Peyer's patch (tissue), 4 donors: ENCODE measurements around the gene VEGFA. TPM values are rescaled to one million over a fixed set of nuclear protein-coding genes. Genes with fewer than 3 reads are reported as not detected.

Experiments
- DNase-seq, 3 donors: peaks; one replicate each; pipeline ENCODE4 v3.0.0-alpha.2; 2017 to 2019
- H3K27ac ChIP-seq, 4 donors: fragments of 200-600 bp; sonication (generic); one replicate each; pipeline ENCODE4 v1.5.1; 2016 to 2019
- H3K27me3 ChIP-seq, 2 donors: fragments of 200-600 bp; sonication (generic); one replicate each; pipeline ENCODE4 v1.5.1; 2019
- H3K36me3 ChIP-seq, 3 donors: fragments of 200-600 bp; sonication (generic); one replicate each; pipeline ENCODE4 v1.5.1; 2016 to 2019
- H3K4me1 ChIP-seq, 4 donors: fragments of 200-600 bp; sonication (generic); one replicate each; pipeline ENCODE4 v1.5.1; 2016 to 2019
- H3K4me3 ChIP-seq, 4 donors: fragments of 200-600 bp; sonication (generic); 1 replicate in 3 of 4; 2 replicates in 1 of 4; pipeline ENCODE4 v1.5.1; 2016 to 2019; ENCODE audit warnings: mild to moderate bottlenecking in 1 of 4
- H3K9me3 ChIP-seq, 4 donors: fragments of 200-600 bp; sonication (generic); one replicate each; pipeline ENCODE4 v1.5.1; 2016 to 2019; ENCODE audit warnings: mild to moderate bottlenecking in 1 of 4
- CTCF ChIP-seq, 6 experiments: fragments of 450-650 bp in 4 of 6; fragments of 200-600 bp in 2 of 6; sonication (generic) in 1 of 6; IDR thresholded peaks; one replicate each; pipeline ENCODE4 v1.5.1; 2017 to 2019; ENCODE audit warnings: antibody characterized with exemption in 6 of 6, mild to moderate bottlenecking in 3 of 6, moderate library complexity in 1 of 6
- POLR2A ChIP-seq, 2 donors: fragments of 450-650 bp; IDR thresholded peaks; one replicate each; pipeline ENCODE4 v1.5.1; 2017; ENCODE audit warnings: antibody characterized with exemption in 2 of 2, mild to moderate bottlenecking in 2 of 2, moderate library complexity in 2 of 2
- total RNA-seq, 4 donors: library from RNA; depleted of rRNA; stranded (reverse); fragments of >200 nt; gene quantifications; one replicate each; pipeline ENCODE4 v1.1.0, GENCODE V29; 2016

The VEGFA gene
- total RNA-seq, 4 donors from 2014 or later = 202 to 663 (median 418) TPM

- Histone ChIP-seq H3K36me3 (no peaks in the 10 kb centered on the region), H3K4me3 (no peak overlapping the region), H3K27me3 (no peaks in the 10 kb centered on the region), H3K9me3 (no peaks in the 10 kb centered on the region), H3K4me1 (no peaks in the 10 kb centered on the region), H3K27ac (no peak overlapping the region)
- DNase-seq = peak in 1 of 3 donors; percentile 58
- no peak for TF ChIP-seq POLR2A (IDR thresholded peaks at IDR 0.05)
- TF ChIP-seq CTCF (IDR thresholded peaks at IDR 0.05) = peak in 4 of 6 experiments; percentile 52 to 68 (median 57)
Measured at GRCh38 chr6:43758617-43759050, 11.4 kb upstream of the VEGFA start.

- peak in 1 of 3 donors; percentile 20 for DNase-seq
- Histone ChIP-seq H3K4me1 (no peaks in the 10 kb centered on the region), H3K27ac (no peak overlapping the region), H3K36me3 (no peaks in the 10 kb centered on the region), H3K4me3 (no peak overlapping the region), H3K27me3 (no peaks in the 10 kb centered on the region), H3K9me3 (no peaks in the 10 kb centered on the region)
- TF ChIP-seq CTCF (IDR thresholded peaks at IDR 0.05) (no peak), POLR2A (IDR thresholded peaks at IDR 0.05) (no peak)
Measured at GRCh38 chr6:43759136-43759906, 10.7 kb upstream of the VEGFA start.

GRCh38 chr6:43759907-43760206, 10.2 kb upstream of the VEGFA start:
- no peak for DNase-seq
- no peaks in the 10 kb centered on the region for H3K27me3 ChIP-seq

GRCh38 chr6:43760210-43761168, 9.5 kb upstream of the VEGFA start:
- no peaks in the 10 kb centered on the region for H3K4me1 ChIP-seq
- H3K27ac ChIP-seq = no peak overlapping the region
- DNase-seq = peak in 1 of 3 donors; percentile 7
- no peak overlapping the region for H3K4me3 ChIP-seq
- no peaks in the 10 kb centered on the region for H3K9me3 ChIP-seq
- no peaks in the 10 kb centered on the region for H3K36me3 ChIP-seq
- no peaks in the 10 kb centered on the region for H3K27me3 ChIP-seq
- no peak for TF ChIP-seq POLR2A (IDR thresholded peaks at IDR 0.05)

More at GRCh38 chr6:43759907-43760206, 10.2 kb upstream of the VEGFA start:
- no peaks in the 10 kb centered on the region for H3K36me3 ChIP-seq
- H3K9me3 ChIP-seq = no peaks in the 10 kb centered on the region
- no peaks in the 10 kb centered on the region for H3K4me1 ChIP-seq
- TF ChIP-seq CTCF (IDR thresholded peaks at IDR 0.05) = no peak
- no peak for TF ChIP-seq POLR2A (IDR thresholded peaks at IDR 0.05)
- H3K27ac ChIP-seq = no peak overlapping the region
- no peak overlapping the region for H3K4me3 ChIP-seq

GRCh38 chr6:43761666-43762409, 8.2 kb upstream of the VEGFA start:
- no peak overlapping the region for H3K27ac ChIP-seq
- peaks cover 0 to 10% (median 0%) of the 10 kb centered on the region in 4 donors for H3K4me1 ChIP-seq
- peak in 1 of 3 donors; percentile 33 for DNase-seq
- no peaks in the 10 kb centered on the region for H3K36me3 ChIP-seq
- TF ChIP-seq CTCF (IDR thresholded peaks at IDR 0.05) (no peak), POLR2A (IDR thresholded peaks at IDR 0.05) (no peak)
- no peak overlapping the region for H3K4me3 ChIP-seq
- no peaks in the 10 kb centered on the region for H3K27me3 ChIP-seq
- H3K9me3 ChIP-seq = no peaks in the 10 kb centered on the region
